Jurkat, Clone E6-1 (cell line): ENCODE measurements around the gene HYI.

Source experiments
- DNase-seq: peaks from one replicate; pipeline ENCODE4 v3.0.0-alpha.2; 2011; ENCODE audit warnings: low read depth, low spot score
- H3K4me3 ChIP-seq: 2 replicates; pipeline ENCODE4 v1.5.1; 2011; ENCODE audit warnings: mild to moderate bottlenecking, low read length, control low read depth, moderate library complexity

The HYI gene

DNA sequence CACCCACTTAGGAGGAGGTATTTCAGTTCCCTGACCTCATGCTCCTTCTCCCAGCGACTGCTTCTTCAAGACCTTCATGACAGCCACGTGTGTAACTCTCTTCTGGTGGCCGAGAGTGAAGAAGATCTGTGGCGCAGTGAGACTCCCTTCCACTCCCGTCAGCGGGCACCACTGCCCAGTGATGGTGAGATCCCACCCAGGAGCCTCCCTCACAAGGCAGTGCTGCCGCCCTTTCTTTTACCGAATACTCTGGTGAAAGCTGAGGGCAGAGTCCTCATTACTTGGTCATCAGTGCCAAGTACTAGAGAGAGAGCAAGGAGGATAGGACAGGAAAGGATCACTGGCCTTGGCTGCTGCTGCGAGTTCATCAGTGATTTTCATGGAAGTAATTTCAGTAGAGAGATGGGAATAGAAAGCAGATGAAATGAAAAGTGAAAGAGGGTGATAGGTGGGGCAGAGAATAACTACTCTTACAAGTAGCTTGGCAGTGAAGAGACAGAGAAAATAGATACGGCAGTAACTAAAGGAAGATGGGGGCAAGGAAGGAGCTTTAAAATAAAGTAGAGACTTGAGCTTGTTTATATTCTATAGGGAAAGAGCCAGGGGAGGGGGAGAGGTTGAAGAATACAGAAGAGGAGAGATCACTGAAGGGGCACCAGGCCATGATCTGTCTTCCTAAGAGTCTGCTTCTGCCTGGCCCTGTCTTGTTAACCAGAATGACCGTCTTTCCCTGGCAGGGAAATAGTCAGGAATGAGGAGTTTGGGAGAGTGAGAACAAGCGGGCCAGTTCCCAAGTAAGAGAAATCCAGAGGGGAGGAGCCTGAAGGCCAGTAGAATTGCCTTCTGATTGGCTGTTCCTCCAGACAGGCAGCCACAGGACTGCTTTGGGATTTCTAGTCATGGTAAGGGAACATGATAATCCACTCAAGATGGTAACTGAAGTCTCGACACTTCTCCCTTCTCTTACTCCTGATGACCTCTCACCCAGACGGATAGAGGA, 18.3 kb downstream of the HYI start:
- H3K4me3 ChIP-seq, result no peak overlapping the region

DNA sequence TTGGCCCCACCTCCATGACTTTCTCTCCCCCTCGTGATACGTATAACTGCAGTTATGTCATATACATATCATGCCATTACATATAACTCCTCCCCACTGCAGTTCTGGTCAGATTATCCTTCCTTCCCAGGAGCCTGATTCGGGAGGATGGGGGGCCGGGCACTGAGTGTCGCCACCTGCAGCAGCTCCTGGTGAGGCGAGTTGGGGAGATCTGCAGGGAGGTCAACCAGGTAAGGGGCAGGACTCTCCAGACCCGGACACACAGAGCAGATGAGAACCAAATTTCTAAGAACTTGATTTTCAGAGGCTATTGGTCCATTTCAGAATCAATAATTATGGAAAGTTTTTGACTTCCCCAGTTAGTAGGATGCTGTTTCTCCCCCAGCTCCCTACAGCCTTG, 19.5 kb downstream of the HYI start:
- no peak overlapping the region for H3K4me3 ChIP-seq
- no peak for DNase-seq

More for the DNA sequence above, 18.3 kb downstream of the HYI start:
- DNase-seq, result no peak

GRCh38 chr1:43432907-43433306, 20.8 kb downstream of the HYI start:
- H3K4me3 ChIP-seq, result no peak overlapping the region
- no peak for DNase-seq

DNA sequence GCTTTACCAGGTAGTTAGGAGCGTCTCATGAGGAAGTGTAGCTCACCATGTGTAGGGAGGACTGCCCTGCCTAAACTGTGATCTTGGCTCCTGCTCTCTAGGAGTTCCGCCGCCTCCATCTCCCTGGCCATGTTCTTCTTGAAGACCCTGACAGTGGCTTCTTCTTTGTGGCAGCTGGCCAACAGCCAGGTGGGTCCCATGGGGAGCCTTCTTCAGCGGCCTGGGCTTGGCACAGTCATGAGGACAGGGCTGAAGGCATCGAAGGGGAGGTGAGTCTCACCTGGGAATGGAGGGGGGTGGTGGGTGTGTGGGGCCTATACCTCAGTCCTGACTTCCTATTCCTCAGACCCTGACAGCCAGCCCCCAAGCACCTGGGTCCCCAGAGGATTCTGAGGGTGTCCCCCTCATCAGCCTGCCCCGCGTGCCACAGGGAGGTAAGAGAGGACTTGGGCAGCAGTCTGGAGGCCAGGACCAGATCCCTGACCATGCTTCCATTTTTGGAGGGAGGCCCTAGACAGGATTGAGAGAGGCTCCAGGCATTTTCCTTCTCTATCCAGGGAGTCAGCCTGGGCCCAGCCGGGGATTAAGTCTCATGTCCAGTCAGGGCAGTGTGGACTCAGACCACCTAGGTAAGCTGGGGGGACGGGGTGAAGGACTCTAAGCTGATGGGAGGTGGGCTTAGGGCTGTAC, 21.4 kb downstream of the HYI start:
- DNase-seq, result no peak
- H3K4me3 ChIP-seq, result no peak overlapping the region

DNA sequence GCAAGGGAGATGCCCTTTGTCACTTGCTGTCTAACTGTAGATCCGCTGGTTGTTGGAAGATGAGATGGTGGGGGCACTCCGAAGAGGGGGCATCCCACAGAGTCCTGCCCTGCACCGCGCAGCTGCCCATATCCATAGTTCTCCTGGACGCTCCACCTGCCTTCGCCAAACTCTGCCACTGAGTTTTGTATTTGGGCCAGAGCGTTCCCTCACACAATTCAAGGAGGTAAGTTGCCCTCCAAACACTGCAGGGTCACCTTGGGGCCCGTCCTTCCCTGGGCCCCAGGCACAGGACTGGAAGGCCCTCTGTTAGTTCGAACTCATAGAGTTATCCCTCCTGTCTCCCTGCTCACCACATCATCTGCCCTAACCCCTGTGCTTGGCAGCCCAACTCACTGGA, 22.1 kb downstream of the HYI start:
- no peak overlapping the region for H3K4me3 ChIP-seq
- DNase-seq, result no peak

DNA sequence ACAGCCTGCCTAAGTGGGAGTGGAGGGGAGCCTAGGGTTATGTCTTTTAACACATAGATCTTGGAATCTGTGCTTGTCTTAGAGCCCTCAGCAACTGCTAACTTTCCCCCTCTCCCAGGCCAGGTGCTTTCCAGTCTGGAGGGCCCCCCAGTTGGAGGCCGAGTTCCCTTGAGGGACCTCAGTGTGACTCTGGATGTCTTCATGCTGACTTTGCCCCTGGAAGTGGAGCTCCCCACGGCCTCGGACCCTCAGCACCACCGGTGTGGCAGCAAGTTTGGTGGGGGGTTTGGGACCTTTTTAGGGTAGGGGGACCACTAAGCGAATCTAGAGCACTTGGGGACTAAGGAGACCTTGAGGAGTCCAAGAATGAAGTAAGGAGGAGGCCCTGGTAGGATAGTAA, 22.9 kb downstream of the HYI start:
- DNase-seq, result no peak
- no peak overlapping the region for H3K4me3 ChIP-seq

GRCh38 chr1:43427941-43428340, 25.8 kb downstream of the HYI start:
- DNase-seq, result no peak
- H3K4me3 ChIP-seq, result no peak overlapping the region

DNA sequence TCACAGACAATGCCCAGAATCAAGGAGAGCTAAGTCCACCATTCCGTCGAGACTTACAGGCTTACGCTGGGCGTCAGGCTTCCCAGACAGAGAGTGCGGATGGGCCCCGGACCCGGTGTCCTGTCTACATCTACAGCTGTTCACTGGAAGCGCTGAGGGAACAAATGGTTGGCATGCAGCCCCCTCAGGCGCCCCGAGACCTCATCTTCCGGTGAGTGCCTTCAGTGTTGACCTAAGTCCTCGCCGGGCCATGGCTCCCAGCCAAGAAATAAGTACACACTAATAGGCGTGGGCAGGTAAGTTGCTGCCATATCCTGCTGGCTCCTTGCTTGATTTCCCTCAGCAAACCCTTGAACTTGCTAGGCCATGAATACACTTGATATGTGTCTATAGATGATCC, 26.2 kb downstream of the HYI start:
- DNase-seq, result no peak
- no peak overlapping the region for H3K4me3 ChIP-seq

- no peak for DNase-seq
- H3K4me3 ChIP-seq, result no peak overlapping the region
Measured at GRCh38 chr1:43426221-43426620, 27.5 kb downstream of the HYI start.

DNA sequence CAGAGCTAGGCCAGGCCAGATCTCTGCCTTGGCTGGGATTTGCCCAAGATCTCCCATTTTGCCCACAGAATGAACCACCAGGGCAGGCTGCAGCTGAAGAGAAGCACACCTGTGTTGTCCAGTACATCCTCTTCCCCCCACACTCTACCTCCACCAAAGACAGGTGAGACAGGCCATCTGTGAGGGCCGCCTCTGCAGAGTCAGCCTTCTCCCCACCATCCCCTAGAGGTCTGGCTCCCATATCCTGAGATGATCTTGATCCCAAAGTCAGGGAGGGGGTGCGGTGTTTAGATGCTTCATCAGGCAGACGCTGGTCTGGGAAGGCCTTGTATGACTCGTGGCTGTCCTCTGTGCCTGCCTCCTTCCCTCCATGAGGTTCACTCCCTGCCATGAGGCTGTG, 28.7 kb downstream of the HYI start:
- no peak overlapping the region for H3K4me3 ChIP-seq
- no peak for DNase-seq

DNA sequence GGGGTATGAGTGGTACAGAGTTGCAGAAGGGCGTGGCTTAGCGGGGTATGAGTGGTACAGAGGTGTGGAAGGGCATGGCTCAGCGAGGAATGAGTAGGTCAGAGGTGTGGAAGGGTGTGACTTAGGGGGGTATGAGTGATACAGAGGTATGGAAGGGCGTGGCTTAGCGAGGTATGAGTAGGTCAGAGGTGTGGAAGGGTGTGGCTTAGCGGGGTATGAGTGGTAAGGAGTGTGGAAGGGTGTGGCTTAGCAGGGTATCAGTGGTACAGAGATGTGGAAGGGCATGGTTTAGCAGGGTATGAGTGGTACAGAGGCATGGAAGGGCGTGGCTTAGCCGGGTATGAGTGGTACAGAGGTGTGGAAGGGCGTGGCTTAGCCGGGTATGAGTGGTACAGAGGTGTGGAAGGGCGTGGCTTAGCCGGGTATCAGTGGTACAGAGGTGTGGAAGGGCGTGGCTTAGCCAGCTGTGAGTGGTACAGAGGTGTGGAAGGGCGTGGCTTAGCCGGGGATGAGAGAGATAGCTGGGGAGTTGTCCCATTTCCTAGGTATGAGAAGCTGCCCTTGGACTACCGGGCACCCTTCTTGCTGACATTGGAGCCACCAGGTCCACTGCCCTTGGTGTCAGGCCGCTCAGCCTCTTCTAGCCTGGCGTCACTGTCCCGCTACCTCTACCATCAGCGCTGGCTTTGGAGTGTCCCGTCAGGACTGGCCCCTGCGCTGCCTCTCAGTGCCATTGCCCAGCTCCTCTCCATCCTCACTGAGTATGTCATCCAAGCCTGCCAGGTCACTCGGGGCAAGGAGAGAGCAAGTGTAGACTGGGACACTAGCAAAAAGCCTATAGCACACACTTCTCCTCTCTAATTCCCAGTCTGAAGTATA, 29.8 kb downstream of the HYI start:
- DNase-seq, result no peak
- no peak overlapping the region for H3K4me3 ChIP-seq

DNA sequence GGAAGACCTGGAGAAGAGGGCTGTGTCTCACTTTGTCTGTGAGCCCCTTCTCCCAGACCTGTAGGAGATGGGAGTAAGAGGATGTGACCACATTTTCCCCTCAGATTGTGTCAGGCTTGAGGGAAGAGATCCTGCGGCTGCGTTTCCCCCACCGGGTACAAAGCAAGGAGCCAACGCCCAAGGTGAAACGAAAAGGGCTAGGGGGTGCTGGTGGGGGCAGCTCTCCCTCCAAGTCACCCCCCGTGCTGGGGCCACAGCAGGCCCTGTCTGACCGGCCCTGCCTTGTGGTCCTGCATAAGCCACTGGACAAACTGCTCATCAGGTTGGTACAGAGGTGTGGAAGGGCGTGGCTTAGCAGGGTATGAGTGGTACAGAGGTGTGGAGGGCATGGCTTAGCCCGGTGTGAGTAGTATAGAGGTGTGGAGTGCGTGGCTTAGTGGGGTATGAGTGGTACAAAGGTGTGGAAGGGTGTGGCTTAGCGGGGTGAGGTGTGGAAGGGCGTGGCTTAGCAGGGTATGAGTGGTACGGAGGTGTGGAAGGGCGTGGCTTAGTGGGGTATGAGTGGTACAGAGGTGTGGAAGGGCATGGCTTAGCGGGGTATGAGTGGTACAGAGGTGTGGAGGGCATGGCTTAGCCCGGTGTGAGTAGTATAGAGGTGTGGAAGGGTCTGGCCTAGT, 30.6 kb downstream of the HYI start:
- no peak overlapping the region for H3K4me3 ChIP-seq
- DNase-seq, result no peak

DNA sequence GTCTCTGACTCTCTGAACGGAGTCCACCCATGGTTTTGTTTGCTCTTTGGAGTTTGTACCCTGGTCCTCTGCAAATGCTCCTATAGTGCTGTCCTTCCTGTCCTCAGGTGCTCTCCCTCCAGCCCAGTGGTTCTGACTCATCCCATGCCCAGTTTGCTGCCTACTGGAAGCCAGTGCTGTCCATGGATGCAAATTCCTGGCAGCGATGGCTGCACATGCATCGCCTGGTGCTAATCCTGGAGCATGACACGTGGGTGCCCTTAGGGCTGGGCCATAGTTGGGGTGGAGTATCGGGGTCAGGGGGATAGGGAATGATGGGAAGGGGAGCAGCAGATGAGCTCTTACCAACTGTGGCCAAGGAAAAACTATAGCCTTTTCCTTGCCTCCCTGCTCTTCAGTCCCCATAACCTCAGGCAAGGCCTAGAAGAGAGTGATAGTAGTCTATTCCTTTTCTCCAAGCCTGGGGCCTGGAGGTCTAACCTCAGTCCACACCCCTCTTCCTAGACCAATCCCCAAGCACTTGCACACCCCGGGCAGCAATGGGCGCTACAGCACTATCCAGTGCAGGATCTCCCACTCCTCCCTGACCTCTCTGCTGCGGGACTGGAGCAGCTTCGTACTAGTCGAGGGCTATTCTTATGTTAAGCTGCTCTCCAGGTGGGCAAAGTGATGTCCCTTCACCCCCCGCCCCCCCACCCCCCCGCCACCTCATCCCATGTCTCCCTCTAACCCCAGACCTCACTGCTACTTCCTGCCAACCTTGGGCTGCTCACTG, 31.6 kb downstream of the HYI start:
- DNase-seq, result no peak
- no peak overlapping the region for H3K4me3 ChIP-seq

GRCh38 chr1:43421396-43421795, 32.3 kb downstream of the HYI start:
- DNase-seq, result no peak
- no peak overlapping the region for H3K4me3 ChIP-seq

DNA sequence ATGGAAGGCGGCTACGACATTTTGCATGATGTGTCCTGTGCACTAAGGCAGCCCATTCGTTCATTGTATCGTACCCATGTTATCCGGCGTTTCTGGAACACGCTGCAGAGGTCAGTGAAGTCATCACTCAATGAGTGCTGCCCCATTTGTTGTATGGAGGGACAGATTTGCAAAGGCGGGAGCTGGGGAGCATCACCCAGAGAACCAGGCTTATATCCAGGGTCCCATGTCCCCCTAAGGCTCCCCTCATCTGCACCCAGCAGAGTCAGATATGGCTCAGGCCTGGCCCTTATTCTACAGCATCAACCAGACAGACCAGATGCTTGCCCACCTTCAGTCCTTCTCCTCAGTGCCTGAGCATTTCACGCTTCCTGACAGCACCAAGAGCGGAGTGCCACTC, 32.9 kb downstream of the HYI start:
- DNase-seq, result no peak

DNA sequence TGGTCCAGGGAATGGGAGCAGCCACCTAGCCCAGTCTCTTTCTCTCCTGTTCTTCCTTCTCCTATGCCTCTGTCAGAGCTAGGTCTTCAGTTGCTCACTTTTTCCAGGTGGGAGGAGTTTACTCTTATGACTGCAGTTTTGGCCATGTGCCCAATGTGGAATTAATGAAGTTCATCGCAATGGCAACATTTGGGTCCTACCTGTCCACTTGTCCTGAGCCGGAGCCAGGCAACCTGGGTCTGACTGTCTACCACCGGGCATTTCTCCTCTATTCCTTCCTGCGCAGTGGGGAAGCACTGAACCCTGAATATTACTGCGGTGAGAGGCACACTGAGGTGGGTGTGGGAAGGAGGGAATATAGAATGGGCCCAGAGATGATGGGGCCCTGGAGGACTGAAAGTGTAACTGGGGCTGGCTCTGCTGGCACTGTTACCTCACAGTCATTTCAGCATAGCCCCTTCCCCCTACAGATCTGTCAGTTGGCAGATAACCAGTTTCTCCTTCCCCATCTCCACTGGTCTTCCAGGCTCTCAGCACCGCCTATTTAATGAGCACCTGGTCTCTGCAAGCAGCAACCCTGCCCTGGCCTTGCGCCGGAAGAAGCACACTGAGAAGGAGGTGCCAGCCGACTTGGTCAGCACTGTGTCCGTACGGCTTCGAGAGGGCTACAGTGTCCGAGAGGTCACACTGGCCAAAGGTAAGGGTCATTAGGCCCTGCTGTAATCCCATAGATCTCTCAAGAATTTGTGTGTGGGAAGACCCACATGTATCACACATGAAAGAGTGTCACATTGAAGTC, 33.9 kb downstream of the HYI start:
- H3K4me3 ChIP-seq, result no peak overlapping the region
- DNase-seq, result no peak

More for the DNA sequence above, 32.9 kb downstream of the HYI start:
- H3K4me3 ChIP-seq, result no peak overlapping the region

- H3K4me3 ChIP-seq, result no peak overlapping the region
- DNase-seq, result no peak
Measured at GRCh38 chr1:43418858-43419257, 34.9 kb downstream of the HYI start.

DNA sequence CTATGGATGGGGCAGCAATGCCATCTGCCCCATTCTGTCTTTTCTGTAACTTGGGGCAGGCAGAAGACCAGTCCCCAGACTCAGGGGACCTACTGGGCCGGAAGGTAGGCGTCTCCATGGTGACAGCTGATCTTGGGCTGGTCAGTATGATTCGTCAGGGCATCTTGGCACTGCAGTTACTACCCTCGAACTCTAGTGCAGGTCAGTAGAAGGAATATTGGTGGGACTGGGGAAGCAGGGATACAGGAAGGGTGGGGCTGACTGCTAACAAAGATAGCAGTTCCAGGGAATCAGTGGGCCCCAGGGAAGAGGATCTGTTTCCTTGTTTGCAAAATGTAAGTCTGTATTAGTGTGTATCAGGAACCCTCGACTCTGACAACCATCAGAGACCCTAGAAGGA, 37.8 kb downstream of the HYI start:
- DNase-seq, result no peak
- no peak overlapping the region for H3K4me3 ChIP-seq
